GM21576 (cell line): ENCODE results near the gene PARD6G.
"Not testable (repeated sequence)": the region's sequence is repeated elsewhere in the genome, so short reads cannot be mapped to it uniquely, and the experiment has no call there.

Experiments used
- ATAC-seq: cut with Tn5 transposase; IDR thresholded peaks from one replicate; pipeline ENCODE4 v1.9.1; 2021; ENCODE audit warnings: mild to moderate bottlenecking, moderate library complexity; ENCODE audit not compliant: unreplicated experiment

PARD6G gene

GRCh38 chr18:80175451-80176204 is 71.7 kb downstream of the PARD6G start:
- ATAC-seq, result no peak

- no peak for ATAC-seq
Measured at GRCh38 chr18:80173060-80173459, 74.3 kb downstream of the PARD6G start.

GRCh38 chr18:80172056-80172455 is 75.3 kb downstream of the PARD6G start:
- ATAC-seq, result no peak

- ATAC-seq, result no peak
Measured at GRCh38 chr18:80171054-80171872, 76.1 kb downstream of the PARD6G start.

- no peak for ATAC-seq
Measured at GRCh38 chr18:80170395-80171053, 76.8 kb downstream of the PARD6G start.

- ATAC-seq, result no peak
Measured at GRCh38 chr18:80169607-80170006, 77.7 kb downstream of the PARD6G start.

GRCh38 chr18:80168982-80169381 is 78.3 kb downstream of the PARD6G start:
- ATAC-seq, result no peak

- no peak for ATAC-seq
Measured at GRCh38 chr18:80168346-80168745, 79.0 kb downstream of the PARD6G start.

- ATAC-seq, result no peak
Measured at GRCh38 chr18:80167931-80168330, 79.4 kb downstream of the PARD6G start.

GRCh38 chr18:80167331-80167730 is 80.0 kb downstream of the PARD6G start:
- no peak for ATAC-seq

- no peak for ATAC-seq
Measured at GRCh38 chr18:80166725-80167124, 80.6 kb downstream of the PARD6G start.

GRCh38 chr18:80166240-80166639 is 81.1 kb downstream of the PARD6G start:
- no peak for ATAC-seq

GRCh38 chr18:80164727-80165355 is 82.5 kb downstream of the PARD6G start:
- not testable (repeated sequence) for ATAC-seq

- ATAC-seq, result no peak
Measured at GRCh38 chr18:80163183-80163582, 84.1 kb downstream of the PARD6G start.

- ATAC-seq, result no peak
Measured at GRCh38 chr18:80161781-80162417, 85.4 kb downstream of the PARD6G start.

- no peak for ATAC-seq
Measured at GRCh38 chr18:80159713-80160636, 87.3 kb downstream of the PARD6G start.

GRCh38 chr18:80158365-80158764 is 88.9 kb downstream of the PARD6G start:
- no peak for ATAC-seq

GRCh38 chr18:80157708-80158343 is 89.5 kb downstream of the PARD6G start:
- no peak for ATAC-seq

- ATAC-seq, result peak; percentile 80
Measured at GRCh38 chr18:80154293-80154692, 93.0 kb downstream of the PARD6G start.
